NCI-H1092 treated with DMSO at 0.1 percent for 48 hours (cell line): Measurements from ENCODE around the gene TMCC1.
"Not testable (repeated sequence)": the region's sequence is repeated elsewhere in the genome, so short reads cannot be mapped to it uniquely, and the experiment has no call there.

Experiments
- DNase-seq: peaks from one replicate; lab custom pipeline; 2025; lab: John Stamatoyannopoulos, UW

Gene TMCC1

DNA sequence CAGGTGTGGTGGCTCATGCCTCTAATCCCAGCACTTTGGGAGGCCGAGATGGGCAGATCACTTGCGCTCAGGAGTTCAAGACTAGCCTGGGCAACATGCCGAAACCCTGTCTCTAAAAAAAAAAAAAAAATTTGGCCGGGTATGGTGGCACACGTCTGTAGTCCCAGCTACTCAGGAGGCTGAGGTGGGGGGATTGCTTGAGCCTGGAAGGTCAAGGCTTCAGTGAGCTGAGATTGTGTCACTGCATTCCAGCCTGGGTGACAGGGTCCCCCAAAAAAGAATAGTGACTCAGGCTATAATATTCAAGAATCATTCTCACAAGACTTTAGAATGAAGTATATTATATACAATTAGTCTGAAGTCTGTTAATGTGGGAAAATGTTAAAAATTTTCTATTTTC lies 216.5 kb downstream of the TMCC1 start:
- DNase-seq, result no peak

DNA sequence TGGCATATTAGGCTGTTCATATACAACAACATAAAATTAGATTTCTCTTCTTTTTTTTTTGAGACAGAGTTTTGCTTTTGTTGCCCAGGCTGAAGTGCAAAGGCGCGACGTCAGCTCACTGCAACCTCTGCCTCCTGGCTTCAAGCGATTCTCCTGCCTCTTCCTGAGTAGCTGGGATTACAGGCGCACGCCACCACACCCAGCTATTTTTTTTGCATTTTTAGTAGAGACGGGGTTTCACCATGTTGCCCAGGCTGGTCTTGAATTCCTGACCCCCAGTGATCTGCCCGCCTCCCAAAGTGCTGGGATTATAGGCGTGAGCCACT lies 218.8 kb downstream of the TMCC1 start:
- DNase-seq, result not testable (repeated sequence)

DNA sequence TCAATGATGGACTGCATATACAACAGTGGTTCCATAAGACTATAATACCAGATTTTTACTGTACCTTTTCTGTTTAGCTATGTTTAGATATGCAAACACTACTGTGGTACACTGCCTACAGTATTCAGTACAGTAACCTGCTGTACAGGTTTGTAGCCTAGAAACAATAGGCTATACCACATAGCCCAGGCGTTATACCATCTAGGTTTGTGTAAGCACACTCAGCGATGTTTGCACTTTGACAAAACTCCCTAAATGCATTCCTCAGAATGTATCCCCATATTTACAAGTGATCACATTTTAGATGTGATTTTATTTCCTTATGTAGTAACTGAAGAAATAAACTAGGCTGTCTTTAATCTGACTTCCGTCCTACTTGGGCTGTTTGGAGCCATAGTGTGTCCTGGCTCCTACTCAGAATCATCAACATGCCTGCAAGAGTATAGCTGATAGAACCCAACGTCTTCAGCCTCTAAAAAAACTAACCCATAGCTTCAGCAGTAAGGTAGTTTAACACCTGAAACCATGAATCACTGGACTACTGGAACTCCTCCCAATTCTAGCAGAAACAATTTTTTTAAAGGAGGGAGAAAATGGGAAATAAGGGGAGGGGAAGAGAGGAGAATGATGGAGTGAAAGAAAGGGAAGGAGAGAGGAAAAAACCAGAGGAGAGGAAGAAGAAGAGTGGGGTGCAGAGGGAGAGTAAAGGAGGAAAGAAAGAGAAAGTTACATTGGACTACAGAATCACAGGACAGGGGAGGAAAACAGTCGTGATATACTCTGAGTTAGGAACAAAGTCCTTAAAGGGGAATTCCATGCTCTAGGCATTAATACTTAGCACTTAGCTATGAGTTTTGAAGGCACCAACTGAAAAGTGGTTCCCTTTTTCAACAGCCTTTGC lies 219.4 kb downstream of the TMCC1 start:
- DNase-seq, result no peak

DNA sequence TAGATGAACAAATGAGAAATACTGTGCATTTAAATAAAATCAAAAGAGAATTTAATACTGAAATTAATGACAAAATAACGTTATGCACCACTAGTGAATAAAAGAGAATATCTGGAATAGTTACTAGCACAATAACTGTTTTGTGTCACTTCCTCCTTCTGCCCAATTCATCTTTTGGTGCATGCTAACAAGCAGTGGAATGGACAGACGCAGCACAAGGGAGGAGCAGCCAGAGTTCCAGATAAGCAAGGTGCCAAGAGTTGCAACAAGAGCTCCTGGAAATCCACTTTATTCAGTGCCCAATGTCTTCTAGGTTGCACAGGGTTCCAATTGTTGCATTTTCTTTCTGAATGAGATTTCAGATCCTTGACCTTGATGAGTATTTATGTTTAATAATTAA lies 220.5 kb downstream of the TMCC1 start:
- DNase-seq, result no peak

DNA sequence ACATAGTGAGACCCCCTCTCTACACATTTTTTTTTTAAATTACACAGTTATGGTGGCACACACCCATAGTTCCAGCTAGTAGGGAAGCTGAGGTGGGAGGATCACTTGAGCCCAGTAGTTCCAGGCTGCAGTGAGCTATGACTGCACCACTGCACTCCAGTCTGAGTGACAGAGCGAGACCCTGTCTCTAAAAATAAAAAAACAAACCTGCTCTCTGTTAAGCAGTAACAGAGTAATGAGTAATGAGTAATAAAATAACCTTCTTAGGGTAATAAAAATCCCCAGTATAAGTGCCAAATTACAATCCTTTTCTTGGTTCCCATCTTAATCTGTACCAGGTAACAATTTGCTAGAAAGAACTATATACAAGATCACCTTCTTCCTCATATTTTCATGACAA lies 221.1 kb downstream of the TMCC1 start:
- DNase-seq, result no peak

DNA sequence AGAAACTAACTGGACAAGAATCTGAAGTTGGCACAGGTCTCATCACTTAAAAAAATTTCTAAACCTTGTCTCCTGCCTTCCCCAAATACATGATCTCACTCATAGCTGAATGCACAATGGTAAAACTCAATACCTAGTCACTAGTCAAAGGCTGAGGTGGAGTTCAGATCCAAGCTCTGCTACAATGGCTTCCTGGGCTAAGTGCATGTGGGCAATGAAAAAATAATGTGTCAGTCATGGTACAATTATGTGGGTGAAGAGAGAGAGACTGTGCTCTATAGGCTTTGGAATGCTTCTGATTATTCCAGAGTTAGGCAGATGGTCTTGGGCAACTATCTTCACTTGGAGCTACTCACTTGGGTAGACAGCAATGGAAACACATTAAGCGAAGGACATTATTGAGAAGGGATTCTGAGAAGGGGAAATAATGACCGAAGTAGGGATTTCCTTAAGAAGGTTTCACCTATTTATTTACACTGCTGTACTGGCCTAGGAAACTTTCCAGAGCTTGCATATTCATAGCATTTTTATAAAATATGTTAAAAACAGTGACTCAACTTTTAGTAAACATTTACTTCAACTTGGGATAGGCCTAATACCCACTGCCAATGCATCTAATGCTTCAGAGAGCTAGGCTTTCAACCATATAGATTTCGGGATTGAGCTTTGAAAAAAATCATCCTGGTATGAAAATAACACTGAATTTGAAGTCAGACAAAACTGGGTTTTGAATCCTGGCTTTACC lies 228.3 kb downstream of the TMCC1 start:
- no peak for DNase-seq

DNA sequence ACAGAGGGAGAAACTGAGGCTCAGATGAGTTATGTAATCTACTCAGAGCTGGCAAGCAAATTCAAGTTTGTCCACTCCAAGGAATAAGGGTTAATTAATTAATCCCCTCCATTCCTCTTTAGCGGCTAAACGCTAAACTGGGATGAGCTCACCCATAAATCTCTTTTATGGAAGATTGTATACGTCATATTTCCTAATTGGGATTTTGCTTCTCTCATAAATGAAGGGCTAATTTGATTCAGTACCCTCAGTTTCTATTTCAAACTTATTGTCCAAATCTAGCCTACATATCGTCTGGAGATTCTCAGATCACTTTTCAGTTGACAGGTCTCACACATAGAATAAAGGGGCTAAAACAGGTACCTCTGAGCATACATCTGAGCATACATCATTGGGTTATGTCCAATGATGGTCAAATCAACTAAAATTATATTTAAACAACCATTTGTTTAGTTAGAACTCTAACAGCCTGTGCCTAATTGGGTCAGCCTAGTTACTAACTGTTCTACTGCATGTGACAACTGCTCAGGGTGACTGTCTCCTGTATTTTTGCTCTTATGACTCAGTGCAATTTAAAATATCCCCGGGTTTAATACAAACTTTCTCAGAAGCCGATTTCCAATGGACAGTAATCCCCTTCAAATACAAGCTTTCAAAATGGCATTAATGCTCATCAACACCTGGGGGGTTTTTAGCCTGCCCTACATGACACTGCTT lies 229.4 kb downstream of the TMCC1 start:
- DNase-seq, result no peak

DNA sequence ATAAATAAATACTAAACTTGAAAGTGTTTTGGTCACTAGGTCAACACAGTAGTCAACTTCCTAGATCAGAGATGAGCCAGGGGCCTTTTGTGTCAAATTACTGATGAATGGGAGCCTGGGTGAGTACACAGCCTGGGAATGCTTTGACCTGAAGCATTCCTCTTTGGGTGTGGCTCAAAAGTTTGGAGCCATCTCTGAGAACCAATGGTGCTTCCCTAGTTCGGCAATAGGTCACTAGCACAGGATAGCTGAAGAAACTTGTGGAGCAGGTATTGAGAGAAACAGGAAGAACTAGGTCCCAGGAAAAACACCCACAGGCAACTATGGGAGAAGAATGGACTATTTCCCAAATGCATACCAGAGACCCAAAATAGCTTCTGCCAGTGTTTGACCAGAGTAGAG lies 230.5 kb downstream of the TMCC1 start:
- DNase-seq, result no peak

DNA sequence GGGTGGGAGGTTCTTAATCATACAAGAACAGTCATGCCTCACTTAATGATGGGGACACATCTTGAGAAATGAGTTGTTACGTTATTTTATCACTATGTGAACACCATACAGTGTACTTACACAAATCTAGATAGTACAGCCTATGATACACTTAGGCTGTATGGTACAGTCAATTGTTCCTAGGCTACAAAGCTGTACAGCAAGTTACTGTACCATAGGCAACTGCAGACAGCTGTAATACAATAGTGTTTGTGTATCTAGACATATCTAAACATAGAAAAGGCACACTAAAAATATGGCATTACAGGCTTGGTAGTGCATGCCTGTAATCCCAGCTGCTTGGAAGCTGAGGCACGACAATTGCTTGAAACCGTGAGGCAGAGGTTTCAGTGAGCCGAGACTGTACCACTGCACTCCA lies 231.3 kb downstream of the TMCC1 start:
- DNase-seq, result no peak

DNA sequence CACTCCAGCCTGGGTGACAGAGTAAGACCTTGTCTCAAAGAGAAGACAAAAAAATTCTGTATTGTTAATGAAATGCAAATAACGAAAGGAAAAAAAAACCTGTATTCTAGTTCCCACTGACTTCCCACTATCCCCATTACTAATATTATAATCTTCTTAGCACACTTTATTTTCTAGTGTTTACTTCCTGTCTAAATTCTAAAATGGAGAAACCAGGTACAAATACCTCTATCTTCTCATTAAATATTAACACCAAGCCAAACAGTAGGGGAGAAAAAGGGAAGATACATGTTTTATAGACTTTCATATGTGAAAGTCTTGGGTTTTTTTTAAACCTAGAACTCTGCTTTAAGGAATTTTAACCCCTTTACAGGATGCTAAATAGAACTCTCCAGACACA lies 231.7 kb downstream of the TMCC1 start:
- no peak for DNase-seq

DNA sequence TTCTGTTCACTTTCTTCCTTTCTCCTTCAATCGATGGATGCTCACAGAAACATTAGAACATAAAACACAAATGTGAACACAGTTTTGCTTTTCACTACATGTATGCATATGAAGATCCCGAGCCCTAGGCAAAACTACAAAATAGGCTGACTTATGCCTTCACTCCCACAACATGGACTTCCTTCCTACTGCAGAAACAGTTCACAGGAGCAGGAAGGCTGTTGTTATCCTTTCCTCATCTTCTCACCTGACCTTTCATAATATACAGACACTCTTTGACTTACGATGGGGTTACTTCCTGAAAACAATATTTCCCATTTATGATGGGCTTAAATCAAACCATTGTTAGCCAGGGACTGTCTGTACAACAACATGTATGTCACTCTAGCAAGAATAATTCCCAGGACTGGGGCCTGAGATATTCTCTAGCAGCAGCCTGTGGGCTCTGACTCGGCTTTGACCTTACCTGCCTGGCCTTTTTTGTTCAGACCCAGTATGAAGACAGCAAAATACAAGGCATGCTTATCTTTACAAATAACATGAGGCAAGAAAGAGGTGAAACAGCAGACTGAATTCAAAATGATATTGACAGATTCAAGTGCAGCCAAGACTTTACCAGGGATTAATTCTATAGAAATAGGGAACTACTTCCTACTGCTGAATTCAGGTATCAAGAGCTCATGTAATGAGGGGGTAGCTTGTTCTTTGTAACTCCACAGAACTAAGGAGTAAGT lies 235.2 kb downstream of the TMCC1 start:
- no peak for DNase-seq

DNA sequence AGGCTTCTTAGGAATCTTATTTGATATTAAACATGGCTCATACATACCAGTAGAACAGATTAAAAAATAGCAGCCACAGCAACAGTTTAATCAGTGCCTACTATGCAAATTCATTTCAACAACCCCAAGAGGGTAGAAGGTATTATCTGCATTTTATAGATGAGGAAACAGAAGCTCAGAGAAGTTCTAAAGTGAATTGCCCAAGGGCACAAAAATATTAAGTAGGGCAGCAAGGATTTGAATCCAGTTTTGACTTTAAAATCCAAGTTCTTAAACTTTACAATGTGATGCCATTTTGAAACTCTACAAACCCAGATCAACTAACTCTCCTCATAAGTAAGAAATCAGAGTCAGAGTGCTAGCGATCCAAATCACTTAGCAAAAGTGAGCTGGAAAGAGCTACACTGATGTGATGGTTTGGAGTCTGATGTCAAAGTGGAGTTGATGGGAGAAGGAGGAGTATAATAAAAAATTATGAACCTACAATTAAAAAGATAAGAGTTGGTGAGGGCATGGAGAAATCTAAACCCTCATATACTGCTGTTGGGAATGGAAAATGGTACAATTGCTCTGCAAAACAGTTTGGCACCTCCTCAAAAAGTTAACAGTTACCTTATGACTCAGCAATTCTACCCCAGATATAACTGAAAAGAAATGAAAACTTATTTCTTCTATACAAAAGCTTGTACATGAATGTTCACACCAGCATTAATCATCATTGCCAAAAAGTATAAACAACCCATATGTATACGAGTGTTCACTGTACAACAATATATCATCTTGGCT lies 236.1 kb downstream of the TMCC1 start:
- no peak for DNase-seq

DNA sequence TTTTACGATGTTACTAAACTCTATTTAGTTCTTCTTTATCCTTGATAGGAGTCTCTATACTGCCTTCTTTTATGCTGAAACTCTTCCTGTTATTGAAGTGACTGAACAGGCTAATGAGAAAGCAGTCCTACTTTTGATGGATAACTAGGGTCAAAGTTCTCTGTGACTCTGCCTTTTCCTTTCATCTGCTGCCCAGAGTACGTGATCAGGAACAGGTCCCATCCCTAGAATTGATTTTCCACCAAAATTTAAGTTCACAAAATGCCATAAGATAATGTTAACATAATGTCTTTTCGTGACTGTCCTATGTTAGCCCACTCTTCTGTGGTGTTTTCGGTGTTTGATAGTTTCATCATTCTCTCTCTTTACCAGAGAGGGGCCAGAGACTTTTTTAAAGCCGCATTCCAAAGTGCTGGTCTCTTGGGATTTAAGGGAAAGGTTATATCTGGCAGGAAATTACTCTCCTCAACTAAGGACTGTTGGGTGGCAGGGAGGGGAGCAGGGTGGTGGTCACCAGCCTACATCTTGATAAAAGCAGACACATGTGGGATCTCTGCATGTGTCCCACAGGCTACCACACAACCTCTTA lies 236.8 kb downstream of the TMCC1 start:
- no peak for DNase-seq

DNA sequence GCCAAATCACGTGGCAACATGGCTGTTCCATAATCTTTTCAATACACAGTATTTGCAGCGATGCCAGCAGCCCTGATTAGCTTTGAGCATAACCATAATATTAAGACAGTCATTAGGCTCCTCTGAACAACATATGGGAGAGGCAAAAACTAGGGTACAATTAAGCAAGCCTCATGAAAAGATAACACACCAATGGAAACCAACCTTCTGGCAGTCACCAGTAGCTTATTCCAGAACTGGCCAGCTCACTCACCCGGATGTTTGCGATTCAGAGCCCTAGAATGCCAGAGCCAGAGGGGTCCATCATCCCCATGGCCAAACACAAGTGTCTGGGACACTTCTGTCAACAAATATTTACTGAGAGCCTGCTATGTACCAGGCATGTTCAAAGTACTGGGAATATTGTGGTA lies 238.2 kb downstream of the TMCC1 start:
- no peak for DNase-seq

DNA sequence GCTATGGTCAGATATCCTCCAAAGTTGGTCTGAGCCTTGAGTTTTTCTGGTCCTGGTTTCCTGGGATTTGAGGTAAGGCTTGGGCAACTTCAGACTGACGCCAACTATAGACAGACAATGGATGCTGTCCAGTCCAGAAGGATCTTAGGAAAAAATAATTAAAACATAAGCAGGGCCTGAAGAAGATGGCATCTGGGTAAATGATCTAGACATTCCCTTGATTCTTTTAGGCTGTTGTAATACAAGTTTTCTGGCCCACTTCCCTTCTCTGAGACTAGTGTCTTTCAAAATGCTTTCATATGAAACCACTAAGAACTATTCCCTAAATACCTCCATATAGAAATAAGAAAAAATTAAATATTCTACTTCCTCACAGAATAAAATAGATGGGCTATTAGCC lies 239.4 kb downstream of the TMCC1 start:
- no peak for DNase-seq

DNA sequence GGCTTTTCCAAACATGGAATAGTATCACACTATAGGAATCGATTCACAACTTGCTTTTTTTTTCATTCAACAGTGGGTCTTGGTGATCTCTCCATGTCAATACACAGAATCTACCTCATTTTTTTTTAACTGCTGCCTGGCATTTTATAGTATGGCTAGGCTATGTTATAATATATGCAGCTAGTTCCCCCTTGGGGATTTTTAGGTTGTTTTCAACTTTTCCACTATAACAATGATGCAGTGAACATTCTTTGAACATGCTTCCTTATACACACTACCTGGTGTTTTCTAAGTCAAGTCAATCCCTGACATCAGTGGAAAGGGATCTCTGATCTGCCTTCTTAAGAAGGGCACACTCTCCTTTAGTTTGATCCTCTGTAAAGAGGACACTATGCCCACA lies 240.5 kb downstream of the TMCC1 start:
- no peak for DNase-seq

DNA sequence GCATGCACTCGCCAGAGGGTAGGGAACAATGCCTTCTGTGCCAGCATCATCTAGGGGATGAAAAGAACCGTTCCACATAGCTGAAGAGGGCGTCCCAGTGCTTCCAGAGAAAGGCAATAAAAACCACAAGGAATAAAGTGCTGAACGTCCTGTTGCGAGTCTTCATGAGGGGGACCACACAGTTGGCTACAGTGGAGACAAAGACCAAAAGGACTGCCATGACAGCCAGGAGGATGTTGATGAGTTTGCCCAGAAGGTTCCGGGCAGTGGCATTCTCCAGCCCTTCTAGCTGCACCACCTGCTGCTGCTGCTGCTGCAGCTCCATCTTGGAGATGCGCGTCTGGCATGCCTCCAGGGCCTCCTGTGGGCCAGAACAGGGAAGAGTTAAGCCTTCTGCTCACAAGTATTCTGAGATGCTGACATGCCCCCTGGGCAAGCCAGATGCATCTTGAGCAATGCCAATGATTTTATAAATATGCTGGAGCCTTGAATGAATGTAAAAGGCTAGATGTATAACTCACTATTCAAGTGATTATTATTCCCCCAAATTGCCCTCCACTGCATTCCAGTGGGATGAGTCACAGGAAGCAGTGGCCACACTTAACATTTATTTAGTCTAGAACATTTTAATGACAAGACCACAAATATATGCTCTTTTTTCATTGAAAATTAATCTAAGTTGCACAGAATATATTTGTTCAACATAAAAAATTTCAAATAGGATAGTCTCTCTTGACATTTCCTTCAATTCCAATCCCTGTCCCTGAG lies 241.9 kb downstream of the TMCC1 start:
- no peak for DNase-seq

DNA sequence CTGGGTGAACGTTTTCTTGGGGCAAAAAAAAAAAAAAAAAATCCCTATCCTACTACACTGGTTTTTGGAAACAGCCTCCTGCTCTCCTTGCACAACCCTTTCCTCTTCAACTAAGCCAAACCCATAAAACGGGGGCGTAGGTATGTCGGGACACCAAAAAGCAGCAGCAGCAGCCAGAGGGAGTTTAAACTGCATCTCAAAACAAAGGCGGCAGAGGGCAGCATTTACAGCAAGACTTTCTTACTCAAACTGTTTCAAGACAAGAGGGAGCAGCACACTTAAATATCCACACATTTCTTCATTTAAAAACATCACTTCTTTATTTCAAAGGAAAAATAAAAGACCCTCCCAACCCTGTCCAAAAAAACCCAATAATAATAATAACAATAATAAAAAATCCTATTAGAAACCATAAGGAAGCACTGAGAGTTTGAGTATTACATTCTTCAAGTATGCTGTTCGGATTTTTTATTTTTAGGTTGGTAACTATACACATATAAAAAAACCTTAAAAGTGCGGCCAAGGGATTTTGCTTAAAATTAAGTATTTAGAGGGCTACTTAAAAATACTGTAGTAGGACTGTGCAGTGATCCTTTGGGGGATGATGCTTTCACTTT lies 243.1 kb downstream of the TMCC1 start:
- DNase-seq, result peak; percentile 7

DNA sequence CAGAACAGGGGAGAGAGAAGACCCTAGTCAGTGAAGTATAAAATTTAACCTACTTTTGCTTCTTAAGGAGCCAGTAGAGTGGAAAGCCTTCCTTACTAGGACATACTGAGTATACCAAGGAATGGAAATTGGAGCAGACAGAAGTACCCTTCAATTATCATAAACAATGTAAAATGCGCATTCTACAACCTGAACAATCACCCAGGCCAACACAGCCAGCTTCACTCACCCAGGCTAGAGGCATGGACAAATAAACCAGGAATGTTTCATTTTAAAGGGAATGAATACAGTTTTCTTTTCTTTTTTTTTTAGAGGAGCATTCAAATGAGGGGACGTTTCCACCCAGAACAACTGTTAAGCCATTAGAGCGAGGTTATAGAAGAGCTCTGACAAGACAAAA lies 245.1 kb downstream of the TMCC1 start:
- no peak for DNase-seq

DNA sequence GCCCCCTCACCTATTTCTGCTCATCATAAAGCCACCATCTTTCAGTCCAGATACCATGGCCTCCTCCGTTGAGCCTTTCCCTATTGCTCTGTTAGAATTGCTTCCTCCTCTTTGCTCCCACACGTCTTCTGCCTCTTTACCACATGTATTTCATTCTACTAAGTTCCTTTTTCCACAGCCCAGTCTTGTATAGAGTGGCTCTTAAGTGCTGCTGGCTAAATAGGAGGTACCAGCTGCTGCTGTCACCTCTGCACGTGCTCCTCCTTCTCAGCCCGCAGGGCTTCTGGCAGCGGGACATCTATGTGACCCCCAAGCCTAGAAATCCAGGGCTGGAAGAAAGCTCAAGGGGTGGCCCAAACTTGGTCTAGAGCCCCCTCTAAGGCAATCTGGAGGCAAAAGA lies 248.2 kb downstream of the TMCC1 start:
- no peak for DNase-seq
